Testis (tissue), 2 donors: ENCODE measurements around the gene LAD1.

Experiments used
- CTCF ChIP-seq, 3 experiments: fragments of 450-650 bp in 2 of 3; fragments of 200-600 bp in 1 of 3; sonication (generic) in 1 of 3; IDR thresholded peaks; one replicate each; pipeline ENCODE4 v1.5.1; 2016 to 2019; ENCODE audit warnings: antibody characterized with exemption in 3 of 3, mild to moderate bottlenecking in 2 of 3, moderate library complexity in 1 of 3
- POLR2A ChIP-seq: fragments of 450-650 bp; IDR thresholded peaks from one replicate; pipeline ENCODE4 v1.6.1; 2017; ENCODE audit warnings: antibody characterized with exemption, mild to moderate bottlenecking, moderate library complexity

GRCh38 chr1:201421041-201421440 is 21.9 kb upstream of the LAD1 start:
- no peak for TF ChIP-seq CTCF (IDR thresholded peaks at IDR 0.05)
- TF ChIP-seq POLR2A = no peak
